Kidney epithelial cell (primary cell): ENCODE results near the gene STK10. TPM values are rescaled to one million over a fixed set of nuclear protein-coding genes. Genes with fewer than 3 reads are reported as not detected.

Experiments used
- DNase-seq: peaks from one replicate; pipeline ENCODE4 v3.0.0-alpha.2; 2010; ENCODE audit warnings: low read depth
- H3K27me3 ChIP-seq: 2 replicates; pipeline ENCODE4 v1.6.0; 2011; ENCODE audit warnings: low read length; ENCODE audit not compliant: control insufficient read depth, insufficient read depth
- H3K36me3 ChIP-seq: 2 replicates; pipeline ENCODE4 v1.5.1; 2011; ENCODE audit warnings: low read length; ENCODE audit not compliant: control insufficient read depth, insufficient read depth
- H3K4me3 ChIP-seq: 2 replicates; pipeline ENCODE4 v1.5.1; 2011; ENCODE audit warnings: low read depth, mild to moderate bottlenecking, control low read depth, low read length
- total RNA-seq: library from RNA; depleted of rRNA; stranded (reverse); fragments of >200 nt; gene quantifications from 2 replicates; pipeline ENCODE4 v1.2.3, GENCODE V29; 2015
- TF ChIP-seq, protein P1 (sequence below): IDR thresholded peaks from 2 replicates; pipeline ENCODE4 v1.5.1; 2011; ENCODE audit warnings: mild to moderate bottlenecking, moderate library complexity, low read length, control low read depth, inconsistent platforms; ENCODE audit not compliant: insufficient read depth, poor library complexity, severe bottlenecking

STK10 gene
- total RNA-seq, 1 donor from 2014 or later, result 24.7 TPM

GRCh38 chr5:172105811-172106210 lies 82.2 kb downstream of the STK10 start:
- no peak for DNase-seq
- no peaks in the 10 kb centered on the region for H3K27me3 ChIP-seq
- no peaks in the 10 kb centered on the region for H3K36me3 ChIP-seq
- TF ChIP-seq, protein P1, sequence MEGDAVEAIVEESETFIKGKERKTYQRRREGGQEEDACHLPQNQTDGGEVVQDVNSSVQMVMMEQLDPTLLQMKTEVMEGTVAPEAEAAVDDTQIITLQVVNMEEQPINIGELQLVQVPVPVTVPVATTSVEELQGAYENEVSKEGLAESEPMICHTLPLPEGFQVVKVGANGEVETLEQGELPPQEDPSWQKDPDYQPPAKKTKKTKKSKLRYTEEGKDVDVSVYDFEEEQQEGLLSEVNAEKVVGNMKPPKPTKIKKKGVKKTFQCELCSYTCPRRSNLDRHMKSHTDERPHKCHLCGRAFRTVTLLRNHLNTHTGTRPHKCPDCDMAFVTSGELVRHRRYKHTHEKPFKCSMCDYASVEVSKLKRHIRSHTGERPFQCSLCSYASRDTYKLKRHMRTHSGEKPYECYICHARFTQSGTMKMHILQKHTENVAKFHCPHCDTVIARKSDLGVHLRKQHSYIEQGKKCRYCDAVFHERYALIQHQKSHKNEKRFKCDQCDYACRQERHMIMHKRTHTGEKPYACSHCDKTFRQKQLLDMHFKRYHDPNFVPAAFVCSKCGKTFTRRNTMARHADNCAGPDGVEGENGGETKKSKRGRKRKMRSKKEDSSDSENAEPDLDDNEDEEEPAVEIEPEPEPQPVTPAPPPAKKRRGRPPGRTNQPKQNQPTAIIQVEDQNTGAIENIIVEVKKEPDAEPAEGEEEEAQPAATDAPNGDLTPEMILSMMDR, result no peak
- no peak overlapping the region for H3K4me3 ChIP-seq

DNA sequence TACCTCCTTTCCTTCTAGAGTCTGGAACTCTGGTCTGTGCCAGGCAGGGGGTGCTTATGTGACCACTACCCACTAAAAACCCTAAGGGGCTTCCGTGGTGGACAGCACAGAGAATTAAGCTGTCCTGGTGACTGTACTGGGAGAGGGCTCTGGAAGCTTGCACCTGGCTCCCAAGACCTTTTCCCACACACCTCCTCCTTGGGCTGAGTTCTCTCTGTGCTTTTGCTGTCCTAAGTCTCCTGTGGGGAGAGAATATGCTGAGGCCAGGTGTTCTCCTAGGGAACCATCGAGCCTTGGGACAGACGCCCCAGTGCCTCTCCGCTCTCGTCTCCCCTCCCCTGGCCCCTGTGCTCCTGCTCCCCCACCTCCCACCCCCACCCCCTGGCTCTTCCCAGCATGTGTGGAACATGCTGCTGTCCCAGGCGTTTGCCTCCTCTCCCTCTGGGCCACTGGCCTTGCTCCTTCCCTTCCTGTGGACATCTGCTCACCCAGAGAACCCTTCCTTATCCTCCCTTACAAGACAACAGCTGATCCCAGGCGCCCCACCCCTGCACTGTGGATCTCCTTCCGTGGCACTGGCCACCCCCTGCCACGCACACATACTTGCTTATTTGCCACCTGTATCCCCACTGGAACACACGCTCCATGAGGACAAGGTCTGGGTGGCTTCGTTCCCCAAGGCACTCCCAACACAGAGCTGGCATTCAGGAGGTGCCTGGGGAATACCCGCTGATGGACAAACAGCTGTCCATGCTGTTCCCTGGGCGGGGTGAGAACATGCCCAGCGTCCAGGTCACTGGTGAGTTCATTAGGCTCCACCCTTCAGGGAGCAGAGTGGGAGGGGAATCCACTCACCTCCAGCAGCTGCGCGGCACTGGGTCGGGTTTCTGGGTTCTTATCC lies 83.0 kb downstream of the STK10 start:
- Histone ChIP-seq H3K4me3 (no peak overlapping the region), H3K27me3 (no peaks in the 10 kb centered on the region), H3K36me3 (no peaks in the 10 kb centered on the region)
- TF ChIP-seq, protein P1, result no peak
- DNase-seq, result no peak

DNA sequence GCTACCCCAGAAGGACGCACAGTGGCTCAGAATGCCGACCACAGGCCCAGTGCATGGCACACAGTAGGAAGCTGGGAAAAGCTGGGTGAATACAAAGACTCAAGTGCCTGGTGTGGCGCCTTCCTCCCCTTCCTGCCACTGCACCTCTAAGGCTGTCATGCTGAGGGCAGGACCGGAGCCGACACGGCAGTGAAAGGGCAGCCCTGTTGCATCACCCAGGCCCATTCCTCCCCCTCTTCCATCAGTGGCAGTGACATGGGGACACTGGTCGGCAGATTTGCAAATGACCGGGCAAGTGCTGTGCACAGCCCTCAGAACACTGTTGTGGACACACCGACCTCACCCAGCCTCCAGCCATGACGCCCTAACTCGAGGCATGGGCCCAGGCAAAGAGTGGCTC lies 84.0 kb downstream of the STK10 start:
- H3K27me3 ChIP-seq, result no peaks in the 10 kb centered on the region
- TF ChIP-seq, protein P1, result no peak
- no peak overlapping the region for H3K4me3 ChIP-seq
- DNase-seq, result no peak
- no peaks in the 10 kb centered on the region for H3K36me3 ChIP-seq

GRCh38 chr5:172102913-172103626 lies 85.0 kb downstream of the STK10 start:
- no peaks in the 10 kb centered on the region for H3K27me3 ChIP-seq
- TF ChIP-seq, protein P1, result no peak

DNA sequence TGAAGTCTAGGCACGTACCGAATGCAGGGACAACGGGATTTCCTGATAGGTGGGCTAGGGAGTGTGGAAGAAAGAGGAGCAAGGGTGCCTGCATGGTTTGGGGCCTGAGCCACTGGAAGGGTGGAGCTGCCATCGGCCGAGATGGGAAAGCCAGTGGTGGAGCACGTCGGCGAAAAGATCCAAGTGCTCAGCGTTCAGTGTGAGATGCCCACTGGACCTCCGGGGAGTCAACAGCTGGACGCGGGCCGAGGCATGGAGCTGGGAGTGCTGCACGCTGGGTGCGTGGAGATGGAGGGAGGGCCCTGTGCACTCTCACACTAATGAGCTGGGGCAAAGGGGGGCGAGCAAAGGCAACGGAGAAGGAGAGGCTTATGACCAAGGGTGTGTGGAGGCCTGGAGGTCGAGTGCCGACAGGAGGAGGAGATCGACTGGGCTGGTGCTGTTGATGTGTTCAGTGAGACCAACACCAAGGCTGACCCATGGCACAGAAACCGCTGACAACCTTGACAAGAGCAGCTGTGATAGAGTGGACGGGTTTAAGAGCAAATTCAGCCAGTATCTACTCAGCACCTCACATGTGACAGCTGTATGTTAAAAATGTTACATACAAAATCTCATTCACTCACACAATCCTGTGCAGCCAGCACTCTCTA lies 85.7 kb downstream of the STK10 start:
- TF ChIP-seq, protein P1, result no peak
- no peak for DNase-seq
- Histone ChIP-seq H3K27me3 (no peaks in the 10 kb centered on the region), H3K4me3 (no peak overlapping the region), H3K36me3 (no peaks in the 10 kb centered on the region)

More at GRCh38 chr5:172102913-172103626, 85.0 kb downstream of the STK10 start:
- peak; percentile 94 for DNase-seq
- no peaks in the 10 kb centered on the region for H3K36me3 ChIP-seq
- no peak overlapping the region for H3K4me3 ChIP-seq
